GM12878 (cell line): ENCODE data around the gene MPC2. TPM values are rescaled to one million over a fixed set of nuclear protein-coding genes. Genes with fewer than 3 reads are reported as not detected.

ENCODE experiments used
- ASH2L ChIP-seq: fragments of 300-600, 200-600 bp; sonication (generic); IDR thresholded peaks from 2 replicates; pipeline ENCODE4 v1.6.1; 2017; ENCODE audit warnings: low read depth, mild to moderate bottlenecking, borderline replicate concordance
- CREB1 ChIP-seq: IDR thresholded peaks from 2 replicates; pipeline ENCODE4 v1.6.1; 2012; ENCODE audit warnings: low read depth, mild to moderate bottlenecking, inconsistent platforms
- REST ChIP-seq: IDR thresholded peaks from 2 replicates; pipeline ENCODE4 v1.6.1; 2012; ENCODE audit warnings: mild to moderate bottlenecking, low read depth, low read length
- ZNF687 ChIP-seq: fragments of 450-650 bp; IDR thresholded peaks from 2 replicates; pipeline ENCODE4 v1.6.1; 2017; ENCODE audit warnings: mild to moderate bottlenecking, moderate library complexity
- polyA plus RNA-seq, 11 experiments: library from polyadenylated mRNA; depleted of rRNA in 4 of 11; unstranded in 6 of 11; stranded (reverse) in 5 of 11; fragments of >200 nt; fragmentation: Nextera tagmentation in 4 of 11; fragmentation: Illumina TruSeq in 1 of 11; extraction: Ambion mirVana in 4 of 11; extraction: Trizol in 1 of 11; gene quantifications; 1 replicate in 1 of 11; 2 replicates in 10 of 11; pipeline versions ENCODE4 v1.2.1 to v1.2.3, GENCODE V29; 2011 to 2016; ENCODE audit warnings: inconsistent platforms in 2 of 11, missing spikeins in 2 of 11, low read depth in 1 of 11
- total RNA-seq, 4 experiments: library from RNA; depleted of rRNA in 3 of 4; stranded (reverse); fragments of >200 nt in 3 of 4; fragmentation: Illumina TruSeq in 1 of 4; extraction: Trizol in 1 of 4; gene quantifications; 2 replicates each; pipeline versions ENCODE4 v1.2.1 to v1.2.3, GENCODE V29; 2013 to 2021

Gene MPC2
- total and polyA plus RNA-seq, 10 of the 15 experiments (the other 5 are each of a cell fraction or from before 2014, with no cell fraction given): 22.5 to 164 (median 63.3) TPM

- TF ChIP-seq ZNF687 (no peak), ASH2L (no peak), CREB1 (no peak), REST (no peak)
These were observed 2.3 kb downstream of the MPC2 start (continued) for GRCh38 chr1:167934426-167935215.
